GM23338 (cell line): Measurements from ENCODE around the gene SLC37A1. TPM values are rescaled to one million over a fixed set of nuclear protein-coding genes. Genes with fewer than 3 reads are reported as not detected.

Experiments
- ATAC-seq: fragments of 200-7000 bp; cut with Tn5 transposase; 3 replicates; pipeline ENCODE4 v1.9.1; 2020
- DNase-seq: peaks from one replicate; pipeline ENCODE4 v3.0.0-alpha.2; 2015; ENCODE audit warnings: low spot score
- H2AFZ ChIP-seq: fragments of 200-600 bp; sonication (generic); 2 replicates; pipeline ENCODE4 v1.8.0; 2016; ENCODE audit warnings: antibody characterized with exemption, mild to moderate bottlenecking, moderate library complexity
- H3F3A ChIP-seq: fragments of 200-600 bp; sonication (generic); replicated peaks from 2 replicates; pipeline ENCODE4 v1.8.0; 2017; ENCODE audit warnings: antibody characterized with exemption, mixed run types, low read depth
- H3K27ac ChIP-seq: fragments of 200-600 bp; sonication (generic); 2 replicates; pipeline ENCODE4 v1.6.1; 2016; ENCODE audit warnings: low read depth
- H3K27me3 ChIP-seq: fragments of 200-600 bp; sonication (generic); 2 replicates; pipeline ENCODE4 v1.8.0; 2016; ENCODE audit warnings: mild to moderate bottlenecking, mixed run types, moderate library complexity; ENCODE audit not compliant: insufficient read depth
- H3K36me3 ChIP-seq: fragments of 200-600 bp; sonication (generic); 2 replicates; pipeline ENCODE4 v1.8.0; 2016; ENCODE audit warnings: mild to moderate bottlenecking; ENCODE audit not compliant: insufficient read depth
- H3K4me1 ChIP-seq: fragments of 200-600 bp; sonication (generic); 2 replicates; pipeline ENCODE4 v1.8.0; 2016; ENCODE audit warnings: mild to moderate bottlenecking, moderate library complexity; ENCODE audit not compliant: insufficient read depth
- H3K4me2 ChIP-seq: fragments of 200-600 bp; sonication (generic); 2 replicates; pipeline ENCODE4 v1.7.1; 2017; ENCODE audit warnings: mixed run types
- H3K4me3 ChIP-seq: fragments of 200-600 bp; sonication (generic); 2 replicates; pipeline ENCODE4 v1.6.1; 2016; ENCODE audit warnings: mixed run types
- H3K79me2 ChIP-seq: fragments of 200-600 bp; sonication (generic); replicated peaks from 2 replicates; pipeline ENCODE4 v1.8.0; 2017; ENCODE audit warnings: mild to moderate bottlenecking; ENCODE audit not compliant: insufficient read depth
- H3K9me2 ChIP-seq: fragments of 200-600 bp; sonication (generic); 2 replicates; pipeline ENCODE4 v1.8.0; 2017; ENCODE audit not compliant: insufficient read depth
- H4K20me1 ChIP-seq: fragments of 200-600 bp; sonication (generic); replicated peaks from 2 replicates; pipeline ENCODE4 v1.8.0; 2017; ENCODE audit warnings: mild to moderate bottlenecking; ENCODE audit not compliant: insufficient read depth
- H3K27ac Mint-ChIP-seq: 2 replicates; pipeline ENCODE4 v1.8.0; 2020; ENCODE audit warnings: inconsistent platforms, mild to moderate bottlenecking, moderate library complexity, mixed read lengths
- H3K27me3 Mint-ChIP-seq: 3 replicates; pipeline ENCODE4 v1.8.0; 2022; ENCODE audit warnings: low read depth, mild to moderate bottlenecking, moderate library complexity, mixed read lengths, inconsistent platforms; ENCODE audit not compliant: insufficient read depth, poor library complexity
- H3K36me3 Mint-ChIP-seq: 3 replicates; pipeline ENCODE4 v1.8.0; 2021; ENCODE audit warnings: low read depth, mild to moderate bottlenecking, inconsistent platforms, moderate library complexity, mixed read lengths
- H3K4me1 Mint-ChIP-seq: 3 replicates; pipeline ENCODE4 v1.8.0; 2020; ENCODE audit warnings: mild to moderate bottlenecking, inconsistent platforms, mixed read lengths
- H3K4me3 Mint-ChIP-seq: 3 replicates; pipeline ENCODE4 v1.8.0; 2021; ENCODE audit warnings: moderate library complexity, mild to moderate bottlenecking, inconsistent platforms, mixed read lengths
- H3K9me3 Mint-ChIP-seq: 3 replicates; pipeline ENCODE4 v1.8.0; 2020; ENCODE audit warnings: moderate library complexity, mild to moderate bottlenecking, inconsistent platforms, mixed read lengths
- CREB1 ChIP-seq: fragments of 250-450 bp; sonication (Bioruptor Pico); IDR thresholded peaks from 2 replicates; pipeline ENCODE4 v1.5.0; 2020; ENCODE audit warnings: low read depth, mild to moderate bottlenecking, moderate library complexity
- CTCF ChIP-seq, 2 experiments: fragments of 200-600 bp in 1 of 2; sonication (generic) in 1 of 2; conservative IDR thresholded peaks; 2 replicates each; pipeline versions ENCODE4 v1.5.1 to v1.6.1; 2016 to 2017; ENCODE audit warnings: antibody characterized with exemption in 2 of 2, low read depth in 2 of 2, mild to moderate bottlenecking in 2 of 2, moderate library complexity in 1 of 2
- EZH2phosphoT487 ChIP-seq: fragments of 200-600 bp; sonication (generic); IDR thresholded peaks from one replicate; pipeline ENCODE4 v1.8.1; 2018; ENCODE audit warnings: antibody characterized with exemption; ENCODE audit not compliant: unreplicated experiment
- JUNB ChIP-seq: IDR thresholded peaks from one replicate; pipeline ENCODE4 v1.6.1; 2016; ENCODE audit warnings: antibody characterized with exemption; ENCODE audit not compliant: unreplicated experiment
- ZNF114 ChIP-seq: fragments of 250-450 bp; sonication (Bioruptor Pico); IDR thresholded peaks from 2 replicates; pipeline ENCODE4 v1.5.0; 2020; ENCODE audit warnings: mild to moderate bottlenecking, moderate library complexity
- ZNF331 ChIP-seq: fragments of 250-450 bp; sonication (Bioruptor Pico); IDR thresholded peaks from 2 replicates; pipeline ENCODE4 v1.5.0; 2020; ENCODE audit warnings: low read depth, mild to moderate bottlenecking, moderate library complexity
- polyA plus RNA-seq: library from polyadenylated mRNA; unstranded; fragments of >200 nt; fragmentation: Nextera tagmentation; extraction: Ambion mirVana; gene quantifications from 2 replicates; pipeline ENCODE4 v1.2.1, GENCODE V29; 2016
- total RNA-seq: library from RNA; depleted of rRNA; stranded (reverse); fragments of >200 nt; shearing (Covaris generic); gene quantifications from 2 replicates; pipeline ENCODE4 v1.2.3, GENCODE V29; 2014
- TF ChIP-seq, protein P1 (sequence below): IDR thresholded peaks from 2 replicates; pipeline ENCODE4 v1.6.1; 2016; ENCODE audit warnings: antibody characterized with exemption

Gene SLC37A1
- total and polyA plus RNA-seq, 2 experiments from 2014 or later = 14.0 to 30.3 TPM

DNA sequence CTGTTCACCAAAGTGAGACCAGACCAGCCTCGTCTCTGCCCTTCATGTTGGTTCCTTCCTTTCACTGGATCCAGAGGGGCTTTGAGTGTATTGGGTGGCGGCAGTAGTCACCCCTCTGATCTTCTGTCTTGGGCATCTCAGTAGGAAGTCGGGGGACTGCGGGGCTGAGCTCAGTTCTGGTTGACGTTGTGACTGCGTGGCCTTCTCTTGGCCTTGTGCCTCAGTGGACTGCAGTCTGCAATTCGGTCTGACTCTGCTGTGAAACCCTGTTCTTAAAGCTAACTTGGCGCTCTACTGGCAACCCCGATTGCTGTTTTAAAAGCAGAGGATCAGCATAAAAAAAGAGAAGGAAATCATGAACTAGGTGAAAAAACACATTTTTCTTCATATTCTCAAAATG, 56.7 kb downstream of the SLC37A1 start:
- no peaks in the 10 kb centered on the region for H3K36me3 ChIP-seq
- no peak overlapping the region for H3K4me2 ChIP-seq
- H3K27ac Mint-ChIP-seq = peak overlapping the region; percentile 72; the same call in 1 of the 2 replicates
- H3K9me3 Mint-ChIP-seq = no peaks in the 10 kb centered on the region; the same call in 2 of the 3 replicates
- no peaks in the 10 kb centered on the region for H3F3A ChIP-seq
- H3K4me3 Mint-ChIP-seq = no peak overlapping the region
- no peaks in the 10 kb centered on the region for H3K9me2 ChIP-seq
- H3K36me3 Mint-ChIP-seq = peaks cover 49% of the 10 kb centered on the region
- no peaks in the 10 kb centered on the region; the same call in 1 of the 3 replicates for H3K4me1 Mint-ChIP-seq
- H3K79me2 ChIP-seq = no peaks in the 10 kb centered on the region
- H2AFZ ChIP-seq = no peak overlapping the region
- H3K4me3 ChIP-seq = no peak overlapping the region
- DNase-seq (no peak), ATAC-seq (no peak)
- H3K27me3 Mint-ChIP-seq = peaks cover 8% of the 10 kb centered on the region
- H3K4me1 ChIP-seq = no peaks in the 10 kb centered on the region
- H3K27ac ChIP-seq = no peak overlapping the region
- no peaks in the 10 kb centered on the region for H3K27me3 ChIP-seq
- no peaks in the 10 kb centered on the region for H4K20me1 ChIP-seq
- no peak for TF ChIP-seq ZNF331 (CRISPR knock-in tag)

GRCh38 chr21:42570841-42571387, 57.3 kb downstream of the SLC37A1 start:
- Histone ChIP-seq H4K20me1 (no peaks in the 10 kb centered on the region), H3K4me3 (no peak overlapping the region), H3K4me2 (no peak overlapping the region), H3K27me3 (no peaks in the 10 kb centered on the region), H3K4me1 (no peaks in the 10 kb centered on the region), H2AFZ (no peak overlapping the region), H3K79me2 (no peaks in the 10 kb centered on the region), H3K9me2 (no peaks in the 10 kb centered on the region; the same call in 1 of the 2 replicates), H3F3A (no peaks in the 10 kb centered on the region), H3K36me3 (0 out of 2 replicates have a peak, but pooled peaks cover 3% of the 10 kb centered on the region), H3K27ac (no peak overlapping the region)
- Mint-ChIP-seq H3K27me3 (peaks cover 8% of the 10 kb centered on the region), H3K36me3 (peaks cover 51% of the 10 kb centered on the region), H3K9me3 (peaks cover 5% of the 10 kb centered on the region; the same call in 2 of the 3 replicates), H3K27ac (no peak overlapping the region; the same call in 1 of the 2 replicates), H3K4me3 (no peak overlapping the region), H3K4me1 (no peaks in the 10 kb centered on the region; the same call in 1 of the 3 replicates)
- ATAC-seq (peak; percentile 47), DNase-seq (peak; percentile 36)
- no peak for TF ChIP-seq CREB1 (CRISPR knock-in tag)

- no peak for ATAC-seq
- peaks cover 11% of the 10 kb centered on the region for H3K9me3 Mint-ChIP-seq
- DNase-seq = no peak
- H3K79me2 ChIP-seq = no peaks in the 10 kb centered on the region
- H3K27me3 Mint-ChIP-seq = peaks cover 8% of the 10 kb centered on the region
- H3K27ac ChIP-seq = no peak overlapping the region
- no peaks in the 10 kb centered on the region for H4K20me1 ChIP-seq
- H2AFZ ChIP-seq = no peak overlapping the region
- H3K4me3 ChIP-seq = no peak overlapping the region
- no peak overlapping the region for H3K27ac Mint-ChIP-seq
- H3K4me1 ChIP-seq = no peaks in the 10 kb centered on the region
- no peaks in the 10 kb centered on the region; the same call in 1 of the 3 replicates for H3K4me1 Mint-ChIP-seq
- no peaks in the 10 kb centered on the region for H3K27me3 ChIP-seq
- H3K36me3 ChIP-seq = 0 out of 2 replicates have a peak, but pooled peaks cover 7% of the 10 kb centered on the region
- peaks cover 57% of the 10 kb centered on the region for H3K36me3 Mint-ChIP-seq
- H3F3A ChIP-seq = no peaks in the 10 kb centered on the region
- H3K9me2 ChIP-seq = no peaks in the 10 kb centered on the region; the same call in 1 of the 2 replicates
- no peak overlapping the region for H3K4me2 ChIP-seq
- no peak overlapping the region; the same call in 2 of the 3 replicates for H3K4me3 Mint-ChIP-seq
- TF ChIP-seq JUNB = no peak
- TF ChIP-seq ZNF114 (CRISPR knock-in tag) = no peak
- TF ChIP-seq ZNF331 (CRISPR knock-in tag) = no peak
- no peak for TF ChIP-seq EZH2phosphoT487
- TF ChIP-seq, protein P1, sequence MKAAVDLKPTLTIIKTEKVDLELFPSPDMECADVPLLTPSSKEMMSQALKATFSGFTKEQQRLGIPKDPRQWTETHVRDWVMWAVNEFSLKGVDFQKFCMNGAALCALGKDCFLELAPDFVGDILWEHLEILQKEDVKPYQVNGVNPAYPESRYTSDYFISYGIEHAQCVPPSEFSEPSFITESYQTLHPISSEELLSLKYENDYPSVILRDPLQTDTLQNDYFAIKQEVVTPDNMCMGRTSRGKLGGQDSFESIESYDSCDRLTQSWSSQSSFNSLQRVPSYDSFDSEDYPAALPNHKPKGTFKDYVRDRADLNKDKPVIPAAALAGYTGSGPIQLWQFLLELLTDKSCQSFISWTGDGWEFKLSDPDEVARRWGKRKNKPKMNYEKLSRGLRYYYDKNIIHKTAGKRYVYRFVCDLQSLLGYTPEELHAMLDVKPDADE = no peak
- TF ChIP-seq CTCF (conservative IDR thresholded peaks at IDR 0.05; ENCODE audit: low read depth in 2 of 2) = no peak
Observed at GRCh38 chr21:42571391-42572150, 57.9 kb downstream of the SLC37A1 start.
